ENCODE data around the gene PCCA. TPM values are rescaled to one million over a fixed set of nuclear protein-coding genes. Genes with fewer than 3 reads are reported as not detected.

PCCA gene
- total and polyA plus RNA-seq, 2 donors (not counting 3 experiments of a cell fraction or from before 2014, with no cell fraction given), result 5.7 to 20.2 TPM

DNA sequence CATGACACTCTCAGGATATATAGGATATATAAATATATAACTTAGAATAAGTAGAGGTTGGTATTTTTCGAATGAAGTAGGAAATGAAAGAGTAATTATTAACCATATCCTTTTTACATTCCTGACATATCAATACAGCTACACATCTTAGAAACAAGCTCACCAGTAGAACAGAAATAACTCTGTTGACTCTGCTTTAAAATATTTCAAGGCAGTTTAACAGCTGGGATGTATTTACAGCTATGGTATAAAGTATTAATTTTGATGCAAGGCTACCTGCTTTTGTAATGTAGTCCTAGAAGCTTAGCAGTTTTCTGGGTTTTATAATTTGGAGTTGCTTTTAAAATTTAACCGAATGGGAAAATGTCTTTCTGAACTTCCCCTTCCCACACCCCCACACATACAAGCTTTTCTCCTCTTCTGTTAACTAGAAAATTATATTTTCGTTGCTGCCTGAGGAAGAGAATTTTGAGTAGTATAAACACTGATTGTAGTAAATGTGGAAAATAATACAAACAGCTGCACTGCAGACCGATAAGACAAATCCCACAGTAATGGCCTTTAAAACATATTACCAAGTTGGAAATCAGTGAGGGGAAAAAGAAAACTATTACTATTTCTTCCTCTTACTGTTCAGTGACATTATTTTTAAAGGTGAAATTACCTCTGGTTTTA is 352.0 kb downstream of the PCCA start:
- Histone ChIP-seq H3K4me1 (ENCODE audit: control insufficient read depth, extremely low read depth, insufficient read depth, low read length) (peaks cover 15% of the 10 kb centered on the region), H3K27ac (ENCODE audit: insufficient read depth, low read depth, low read length) (peak overlapping the region; percentile 65), H3K36me3 (ENCODE audit: control insufficient read depth in 2 of 2, extremely low read depth in 1 of 2, insufficient read depth in 2 of 2, low read length in 2 of 2) (no peaks in the 10 kb centered on the region), H3K4me2 (ENCODE audit: insufficient read depth, low read length) (peak overlapping the region; percentile 83), H3K9me1 (replicated peaks; ENCODE audit: control insufficient read depth, extremely low read depth, insufficient read depth, low read length) (no peaks in the 10 kb centered on the region), H3K9me3 (replicated peaks; ENCODE audit: control insufficient read depth, insufficient read depth, low read length) (no peaks in the 10 kb centered on the region), H3K4me3 (replicated peaks in 1 of 3; ENCODE audit: insufficient read depth in 1 of 3, low read depth in 1 of 3, low read length in 3 of 3) (peak overlapping the region in 1 of 3 experiments; percentile 20), H3K27me3 (ENCODE audit: control insufficient read depth in 2 of 2, insufficient read depth in 2 of 2, low read length in 2 of 2) (no peaks in the 10 kb centered on the region), H4K20me1 (replicated peaks; ENCODE audit: control insufficient read depth, extremely low read depth, insufficient read depth, low read length) (no peaks in the 10 kb centered on the region), H3K79me2 (ENCODE audit: control insufficient read depth, insufficient read depth, low read length) (no peaks in the 10 kb centered on the region), H3K9ac (replicated peaks; ENCODE audit: extremely low read depth, insufficient read depth, low read length) (peak overlapping the region; percentile 68), H2AFZ (ENCODE audit: low read depth, low read length) (peak overlapping the region; percentile 29)
- TF ChIP-seq EZH2 (IDR thresholded peaks at IDR 0.05; ENCODE audit: borderline replicate concordance, low read depth, low read length, severe bottlenecking), result no peak
- peak; percentile 38 for TF ChIP-seq JUN (IDR thresholded peaks at IDR 0.05; ENCODE audit: borderline replicate concordance, insufficient read depth, insufficient read length, low read depth)
- peak; percentile 15 for FAIRE-seq
- dilution Hi-C loops (cut with MboI; ENCODE audit: extremely low pct_ligation_motif_present, low sequenced_read_pairs), result no loop called here
- ChIA-PET CTCF (interaction anchor here (0.6 to 1.4 kb wide), 7 partner anchors 9 to 784 kb away, joined by 3 to 5 read pairs (median 4); no protein-coding TSS in a partner anchor), POLR2A (interaction anchor here (0.7 kb wide), 1 partner anchor 1199 kb away, joined by 3 read pairs; no protein-coding TSS in a partner anchor)
- intact Hi-C loops (cut with micrococcal nuclease), result loop anchor here (5.0 kb wide), 2 partner anchors 49 to 76 kb away; no protein-coding TSS in a partner anchor
- TSS peak; percentile 88 for BruUV-seq (replicated peaks)
- DNase-seq (ENCODE audit: low read depth, low spot score), result peak; percentile 63

- TF ChIP-seq JUN (IDR thresholded peaks at IDR 0.05; ENCODE audit: borderline replicate concordance, insufficient read depth, insufficient read length, low read depth) (no peak), FOS (IDR thresholded peaks at IDR 0.05; ENCODE audit: borderline replicate concordance, insufficient read depth, low read length) (no peak), CTCF (IDR thresholded peaks at IDR 0.05; ENCODE audit: extremely low read depth in 1 of 2, insufficient read depth in 1 of 2, low read depth in 1 of 2, low read length in 2 of 2) (no peak), GATA2 (IDR thresholded peaks at IDR 0.05; ENCODE audit: insufficient read depth, insufficient read length, low read depth, low read length) (no peak), POLR2AphosphoS5 (IDR thresholded peaks at IDR 0.05; ENCODE audit: insufficient read depth, low read depth, low read length) (no peak), POLR2A (IDR thresholded peaks at IDR 0.05; ENCODE audit: low read depth, low read length) (no peak), MAX (IDR thresholded peaks at IDR 0.05; ENCODE audit: insufficient read depth, insufficient read length) (no peak), MYC (IDR thresholded peaks at IDR 0.05; ENCODE audit: low read depth, low read length) (no peak), EZH2 (IDR thresholded peaks at IDR 0.05; ENCODE audit: borderline replicate concordance, low read depth, low read length, severe bottlenecking) (no peak)
- Histone ChIP-seq H3K4me2 (ENCODE audit: insufficient read depth, low read length) (peak overlapping the region; percentile 40), H3K9me1 (replicated peaks; ENCODE audit: control insufficient read depth, extremely low read depth, insufficient read depth, low read length) (no peaks in the 10 kb centered on the region), H3K27me3 (ENCODE audit: control insufficient read depth in 2 of 2, insufficient read depth in 2 of 2, low read length in 2 of 2) (no peaks in the 10 kb centered on the region), H3K27ac (ENCODE audit: insufficient read depth, low read depth, low read length) (no peak overlapping the region), H3K4me3 (replicated peaks in 1 of 3; ENCODE audit: insufficient read depth in 1 of 3, low read depth in 1 of 3, low read length in 3 of 3) (no peak overlapping the region), H3K9me3 (replicated peaks; ENCODE audit: control insufficient read depth, insufficient read depth, low read length) (no peaks in the 10 kb centered on the region), H3K79me2 (ENCODE audit: control insufficient read depth, insufficient read depth, low read length) (no peaks in the 10 kb centered on the region), H3K9ac (replicated peaks; ENCODE audit: extremely low read depth, insufficient read depth, low read length) (no peak overlapping the region), H3K36me3 (ENCODE audit: control insufficient read depth in 2 of 2, extremely low read depth in 1 of 2, insufficient read depth in 2 of 2, low read length in 2 of 2) (no peaks in the 10 kb centered on the region), H2AFZ (ENCODE audit: low read depth, low read length) (no peak overlapping the region), H3K4me1 (ENCODE audit: control insufficient read depth, extremely low read depth, insufficient read depth, low read length) (peaks cover 15% of the 10 kb centered on the region), H4K20me1 (replicated peaks; ENCODE audit: control insufficient read depth, extremely low read depth, insufficient read depth, low read length) (no peaks in the 10 kb centered on the region)
- DNase-seq (ENCODE audit: low read depth, low spot score) (no peak), FAIRE-seq (no peak)
- POLR2A ChIA-PET, result no interaction called here
- dilution Hi-C loops (cut with MboI; ENCODE audit: extremely low pct_ligation_motif_present, low sequenced_read_pairs) (no loop called here), intact Hi-C loops (cut with micrococcal nuclease) (loop anchor here (5.0 kb wide), 2 partner anchors 50 to 75 kb away; no protein-coding TSS in a partner anchor)
- CTCF ChIA-PET, result interaction anchor here (1.0 to 2.9 kb wide), 2 partner anchors 73 to 207 kb away, joined by 5 to 8 read pairs; no protein-coding TSS in a partner anchor
- BruUV-seq (replicated peaks), result no TSS peak
These were observed 353.4 kb downstream of the PCCA start for GRCh38 chr13:100442095-100442832.
